ENCODE data around the gene SKOR1. TPM values are rescaled to one million over a fixed set of nuclear protein-coding genes. Genes with fewer than 3 reads are reported as not detected.

The SKOR1 gene
- total RNA-seq, 1 experiment from 2014 or later = 0.22 TPM

DNA sequence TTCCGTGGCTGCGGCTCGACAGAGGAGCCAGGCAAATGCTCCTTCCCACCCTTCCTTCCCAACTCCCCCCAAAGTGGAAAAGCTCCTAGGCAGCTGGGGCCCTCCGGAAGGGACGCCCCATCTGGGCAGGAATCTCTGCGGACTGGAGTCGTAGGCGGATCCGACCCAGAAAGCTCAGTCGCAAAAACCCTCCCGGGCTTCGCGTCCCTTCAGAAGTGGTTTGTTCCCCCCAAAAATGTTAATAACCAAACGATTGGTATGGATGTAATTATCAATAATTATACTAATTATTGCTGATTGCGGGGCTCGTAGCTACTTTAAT, 10.8 kb downstream of the SKOR1 start:
- H3K27me3 Mint-ChIP-seq (ENCODE audit: low read depth) = peaks cover 90% of the 10 kb centered on the region
- no peaks in the 10 kb centered on the region for H3K9me3 Mint-ChIP-seq
- CTCF ChIA-PET = interaction anchor here (0.6 to 2.4 kb wide), 18 partner anchors 11 to 889 kb away, joined by 3 to 31 read pairs (median 4); partner anchors contain the start of gene SKOR1
- H3K27ac Mint-ChIP-seq = no peak overlapping the region
- POLR2A ChIA-PET = no interaction called here
- no peak for ATAC-seq
- H3K4me1 Mint-ChIP-seq = peaks cover 44% of the 10 kb centered on the region
- DNase-seq (ENCODE audit: low spot score) = peak; percentile 47
- peak overlapping the region; percentile 73 for H3K4me3 Mint-ChIP-seq
- peaks cover 2% of the 10 kb centered on the region; the same call in 1 of the 2 replicates for H3K36me3 Mint-ChIP-seq
- TF ChIP-seq ZNF138 (CRISPR knock-in tag; conservative IDR thresholded peaks at IDR 0.05) (no peak), TP53 (CRISPR knock-in tag; IDR thresholded peaks at IDR 0.05) (no peak), FOXK1 (CRISPR knock-in tag; IDR thresholded peaks at IDR 0.05) (no peak), MYBL2 (CRISPR knock-in tag; IDR thresholded peaks at IDR 0.05) (no peak), HMGA2 (CRISPR knock-in tag; IDR thresholded peaks at IDR 0.05) (no peak), ZNF423 (CRISPR knock-in tag; IDR thresholded peaks at IDR 0.05) (no peak), OVOL2 (CRISPR knock-in tag; IDR thresholded peaks at IDR 0.05; ENCODE audit: borderline replicate concordance) (no peak), SP1 (CRISPR knock-in tag; conservative IDR thresholded peaks at IDR 0.05) (no peak; the same call in 1 of the 2 replicates)
- TF ChIP-seq, protein P1, sequence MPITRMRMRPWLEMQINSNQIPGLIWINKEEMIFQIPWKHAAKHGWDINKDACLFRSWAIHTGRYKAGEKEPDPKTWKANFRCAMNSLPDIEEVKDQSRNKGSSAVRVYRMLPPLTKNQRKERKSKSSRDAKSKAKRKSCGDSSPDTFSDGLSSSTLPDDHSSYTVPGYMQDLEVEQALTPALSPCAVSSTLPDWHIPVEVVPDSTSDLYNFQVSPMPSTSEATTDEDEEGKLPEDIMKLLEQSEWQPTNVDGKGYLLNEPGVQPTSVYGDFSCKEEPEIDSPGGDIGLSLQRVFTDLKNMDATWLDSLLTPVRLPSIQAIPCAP (CRISPR knock-in tag; IDR thresholded peaks at IDR 0.05) = no peak
- TF ChIP-seq, protein P2, sequence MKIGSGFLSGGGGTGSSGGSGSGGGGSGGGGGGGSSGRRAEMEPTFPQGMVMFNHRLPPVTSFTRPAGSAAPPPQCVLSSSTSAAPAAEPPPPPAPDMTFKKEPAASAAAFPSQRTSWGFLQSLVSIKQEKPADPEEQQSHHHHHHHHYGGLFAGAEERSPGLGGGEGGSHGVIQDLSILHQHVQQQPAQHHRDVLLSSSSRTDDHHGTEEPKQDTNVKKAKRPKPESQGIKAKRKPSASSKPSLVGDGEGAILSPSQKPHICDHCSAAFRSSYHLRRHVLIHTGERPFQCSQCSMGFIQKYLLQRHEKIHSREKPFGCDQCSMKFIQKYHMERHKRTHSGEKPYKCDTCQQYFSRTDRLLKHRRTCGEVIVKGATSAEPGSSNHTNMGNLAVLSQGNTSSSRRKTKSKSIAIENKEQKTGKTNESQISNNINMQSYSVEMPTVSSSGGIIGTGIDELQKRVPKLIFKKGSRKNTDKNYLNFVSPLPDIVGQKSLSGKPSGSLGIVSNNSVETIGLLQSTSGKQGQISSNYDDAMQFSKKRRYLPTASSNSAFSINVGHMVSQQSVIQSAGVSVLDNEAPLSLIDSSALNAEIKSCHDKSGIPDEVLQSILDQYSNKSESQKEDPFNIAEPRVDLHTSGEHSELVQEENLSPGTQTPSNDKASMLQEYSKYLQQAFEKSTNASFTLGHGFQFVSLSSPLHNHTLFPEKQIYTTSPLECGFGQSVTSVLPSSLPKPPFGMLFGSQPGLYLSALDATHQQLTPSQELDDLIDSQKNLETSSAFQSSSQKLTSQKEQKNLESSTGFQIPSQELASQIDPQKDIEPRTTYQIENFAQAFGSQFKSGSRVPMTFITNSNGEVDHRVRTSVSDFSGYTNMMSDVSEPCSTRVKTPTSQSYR (CRISPR knock-in tag; IDR thresholded peaks at IDR 0.05) = no peak
- TF ChIP-seq, protein P3, sequence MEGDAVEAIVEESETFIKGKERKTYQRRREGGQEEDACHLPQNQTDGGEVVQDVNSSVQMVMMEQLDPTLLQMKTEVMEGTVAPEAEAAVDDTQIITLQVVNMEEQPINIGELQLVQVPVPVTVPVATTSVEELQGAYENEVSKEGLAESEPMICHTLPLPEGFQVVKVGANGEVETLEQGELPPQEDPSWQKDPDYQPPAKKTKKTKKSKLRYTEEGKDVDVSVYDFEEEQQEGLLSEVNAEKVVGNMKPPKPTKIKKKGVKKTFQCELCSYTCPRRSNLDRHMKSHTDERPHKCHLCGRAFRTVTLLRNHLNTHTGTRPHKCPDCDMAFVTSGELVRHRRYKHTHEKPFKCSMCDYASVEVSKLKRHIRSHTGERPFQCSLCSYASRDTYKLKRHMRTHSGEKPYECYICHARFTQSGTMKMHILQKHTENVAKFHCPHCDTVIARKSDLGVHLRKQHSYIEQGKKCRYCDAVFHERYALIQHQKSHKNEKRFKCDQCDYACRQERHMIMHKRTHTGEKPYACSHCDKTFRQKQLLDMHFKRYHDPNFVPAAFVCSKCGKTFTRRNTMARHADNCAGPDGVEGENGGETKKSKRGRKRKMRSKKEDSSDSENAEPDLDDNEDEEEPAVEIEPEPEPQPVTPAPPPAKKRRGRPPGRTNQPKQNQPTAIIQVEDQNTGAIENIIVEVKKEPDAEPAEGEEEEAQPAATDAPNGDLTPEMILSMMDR (IDR thresholded peaks at IDR 0.05) = no peak
- TF ChIP-seq, protein P4, sequence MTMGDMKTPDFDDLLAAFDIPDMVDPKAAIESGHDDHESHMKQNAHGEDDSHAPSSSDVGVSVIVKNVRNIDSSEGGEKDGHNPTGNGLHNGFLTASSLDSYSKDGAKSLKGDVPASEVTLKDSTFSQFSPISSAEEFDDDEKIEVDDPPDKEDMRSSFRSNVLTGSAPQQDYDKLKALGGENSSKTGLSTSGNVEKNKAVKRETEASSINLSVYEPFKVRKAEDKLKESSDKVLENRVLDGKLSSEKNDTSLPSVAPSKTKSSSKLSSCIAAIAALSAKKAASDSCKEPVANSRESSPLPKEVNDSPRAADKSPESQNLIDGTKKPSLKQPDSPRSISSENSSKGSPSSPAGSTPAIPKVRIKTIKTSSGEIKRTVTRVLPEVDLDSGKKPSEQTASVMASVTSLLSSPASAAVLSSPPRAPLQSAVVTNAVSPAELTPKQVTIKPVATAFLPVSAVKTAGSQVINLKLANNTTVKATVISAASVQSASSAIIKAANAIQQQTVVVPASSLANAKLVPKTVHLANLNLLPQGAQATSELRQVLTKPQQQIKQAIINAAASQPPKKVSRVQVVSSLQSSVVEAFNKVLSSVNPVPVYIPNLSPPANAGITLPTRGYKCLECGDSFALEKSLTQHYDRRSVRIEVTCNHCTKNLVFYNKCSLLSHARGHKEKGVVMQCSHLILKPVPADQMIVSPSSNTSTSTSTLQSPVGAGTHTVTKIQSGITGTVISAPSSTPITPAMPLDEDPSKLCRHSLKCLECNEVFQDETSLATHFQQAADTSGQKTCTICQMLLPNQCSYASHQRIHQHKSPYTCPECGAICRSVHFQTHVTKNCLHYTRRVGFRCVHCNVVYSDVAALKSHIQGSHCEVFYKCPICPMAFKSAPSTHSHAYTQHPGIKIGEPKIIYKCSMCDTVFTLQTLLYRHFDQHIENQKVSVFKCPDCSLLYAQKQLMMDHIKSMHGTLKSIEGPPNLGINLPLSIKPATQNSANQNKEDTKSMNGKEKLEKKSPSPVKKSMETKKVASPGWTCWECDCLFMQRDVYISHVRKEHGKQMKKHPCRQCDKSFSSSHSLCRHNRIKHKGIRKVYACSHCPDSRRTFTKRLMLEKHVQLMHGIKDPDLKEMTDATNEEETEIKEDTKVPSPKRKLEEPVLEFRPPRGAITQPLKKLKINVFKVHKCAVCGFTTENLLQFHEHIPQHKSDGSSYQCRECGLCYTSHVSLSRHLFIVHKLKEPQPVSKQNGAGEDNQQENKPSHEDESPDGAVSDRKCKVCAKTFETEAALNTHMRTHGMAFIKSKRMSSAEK (CRISPR knock-in tag; IDR thresholded peaks at IDR 0.05; ENCODE audit: borderline replicate concordance) = no peak
- TF ChIP-seq, protein P5, sequence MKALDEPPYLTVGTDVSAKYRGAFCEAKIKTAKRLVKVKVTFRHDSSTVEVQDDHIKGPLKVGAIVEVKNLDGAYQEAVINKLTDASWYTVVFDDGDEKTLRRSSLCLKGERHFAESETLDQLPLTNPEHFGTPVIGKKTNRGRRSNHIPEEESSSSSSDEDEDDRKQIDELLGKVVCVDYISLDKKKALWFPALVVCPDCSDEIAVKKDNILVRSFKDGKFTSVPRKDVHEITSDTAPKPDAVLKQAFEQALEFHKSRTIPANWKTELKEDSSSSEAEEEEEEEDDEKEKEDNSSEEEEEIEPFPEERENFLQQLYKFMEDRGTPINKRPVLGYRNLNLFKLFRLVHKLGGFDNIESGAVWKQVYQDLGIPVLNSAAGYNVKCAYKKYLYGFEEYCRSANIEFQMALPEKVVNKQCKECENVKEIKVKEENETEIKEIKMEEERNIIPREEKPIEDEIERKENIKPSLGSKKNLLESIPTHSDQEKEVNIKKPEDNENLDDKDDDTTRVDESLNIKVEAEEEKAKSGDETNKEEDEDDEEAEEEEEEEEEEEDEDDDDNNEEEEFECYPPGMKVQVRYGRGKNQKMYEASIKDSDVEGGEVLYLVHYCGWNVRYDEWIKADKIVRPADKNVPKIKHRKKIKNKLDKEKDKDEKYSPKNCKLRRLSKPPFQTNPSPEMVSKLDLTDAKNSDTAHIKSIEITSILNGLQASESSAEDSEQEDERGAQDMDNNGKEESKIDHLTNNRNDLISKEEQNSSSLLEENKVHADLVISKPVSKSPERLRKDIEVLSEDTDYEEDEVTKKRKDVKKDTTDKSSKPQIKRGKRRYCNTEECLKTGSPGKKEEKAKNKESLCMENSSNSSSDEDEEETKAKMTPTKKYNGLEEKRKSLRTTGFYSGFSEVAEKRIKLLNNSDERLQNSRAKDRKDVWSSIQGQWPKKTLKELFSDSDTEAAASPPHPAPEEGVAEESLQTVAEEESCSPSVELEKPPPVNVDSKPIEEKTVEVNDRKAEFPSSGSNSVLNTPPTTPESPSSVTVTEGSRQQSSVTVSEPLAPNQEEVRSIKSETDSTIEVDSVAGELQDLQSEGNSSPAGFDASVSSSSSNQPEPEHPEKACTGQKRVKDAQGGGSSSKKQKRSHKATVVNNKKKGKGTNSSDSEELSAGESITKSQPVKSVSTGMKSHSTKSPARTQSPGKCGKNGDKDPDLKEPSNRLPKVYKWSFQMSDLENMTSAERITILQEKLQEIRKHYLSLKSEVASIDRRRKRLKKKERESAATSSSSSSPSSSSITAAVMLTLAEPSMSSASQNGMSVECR (CRISPR knock-in tag; IDR thresholded peaks at IDR 0.05; ENCODE audit: borderline replicate concordance) = no peak
- TF ChIP-seq, protein P6, sequence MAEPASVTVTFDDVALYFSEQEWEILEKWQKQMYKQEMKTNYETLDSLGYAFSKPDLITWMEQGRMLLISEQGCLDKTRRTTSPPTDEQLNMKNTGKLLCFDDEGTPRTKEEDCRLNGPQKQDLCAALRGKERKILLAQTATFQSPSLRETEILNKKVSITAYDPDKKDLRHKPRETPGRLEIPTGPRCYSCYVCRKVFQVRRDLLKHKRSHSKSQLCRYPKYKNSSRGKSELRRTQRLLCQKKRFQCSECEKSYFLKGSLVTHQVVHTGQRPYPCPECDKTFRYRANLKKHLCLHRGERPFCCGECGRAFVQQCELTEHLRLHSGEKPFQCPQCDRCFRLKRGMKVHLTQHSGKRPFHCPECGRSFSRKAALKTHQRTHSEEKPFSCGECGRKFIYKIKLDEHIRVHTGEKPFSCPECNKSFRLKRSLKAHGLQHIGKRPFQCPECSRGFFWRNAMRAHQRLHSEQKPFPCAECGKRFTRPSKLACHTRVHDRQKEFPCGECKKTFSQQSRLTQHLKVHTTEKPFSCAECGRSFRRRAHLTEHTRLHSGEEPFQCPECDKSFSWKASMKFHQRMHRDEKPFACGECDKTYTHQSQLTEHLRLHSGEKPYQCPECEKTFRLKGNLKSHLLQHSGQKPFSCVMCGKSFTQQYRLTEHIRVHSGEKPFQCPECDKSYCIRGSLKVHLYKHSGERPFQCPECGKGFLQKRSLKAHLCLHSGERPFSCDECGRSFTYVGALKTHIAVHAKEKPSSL (CRISPR knock-in tag; conservative IDR thresholded peaks at IDR 0.05) = no peak
- TF ChIP-seq, protein P7, sequence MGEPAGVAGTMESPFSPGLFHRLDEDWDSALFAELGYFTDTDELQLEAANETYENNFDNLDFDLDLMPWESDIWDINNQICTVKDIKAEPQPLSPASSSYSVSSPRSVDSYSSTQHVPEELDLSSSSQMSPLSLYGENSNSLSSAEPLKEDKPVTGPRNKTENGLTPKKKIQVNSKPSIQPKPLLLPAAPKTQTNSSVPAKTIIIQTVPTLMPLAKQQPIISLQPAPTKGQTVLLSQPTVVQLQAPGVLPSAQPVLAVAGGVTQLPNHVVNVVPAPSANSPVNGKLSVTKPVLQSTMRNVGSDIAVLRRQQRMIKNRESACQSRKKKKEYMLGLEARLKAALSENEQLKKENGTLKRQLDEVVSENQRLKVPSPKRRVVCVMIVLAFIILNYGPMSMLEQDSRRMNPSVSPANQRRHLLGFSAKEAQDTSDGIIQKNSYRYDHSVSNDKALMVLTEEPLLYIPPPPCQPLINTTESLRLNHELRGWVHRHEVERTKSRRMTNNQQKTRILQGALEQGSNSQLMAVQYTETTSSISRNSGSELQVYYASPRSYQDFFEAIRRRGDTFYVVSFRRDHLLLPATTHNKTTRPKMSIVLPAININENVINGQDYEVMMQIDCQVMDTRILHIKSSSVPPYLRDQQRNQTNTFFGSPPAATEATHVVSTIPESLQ (CRISPR knock-in tag; IDR thresholded peaks at IDR 0.05) = no peak
- TF ChIP-seq, protein P8, sequence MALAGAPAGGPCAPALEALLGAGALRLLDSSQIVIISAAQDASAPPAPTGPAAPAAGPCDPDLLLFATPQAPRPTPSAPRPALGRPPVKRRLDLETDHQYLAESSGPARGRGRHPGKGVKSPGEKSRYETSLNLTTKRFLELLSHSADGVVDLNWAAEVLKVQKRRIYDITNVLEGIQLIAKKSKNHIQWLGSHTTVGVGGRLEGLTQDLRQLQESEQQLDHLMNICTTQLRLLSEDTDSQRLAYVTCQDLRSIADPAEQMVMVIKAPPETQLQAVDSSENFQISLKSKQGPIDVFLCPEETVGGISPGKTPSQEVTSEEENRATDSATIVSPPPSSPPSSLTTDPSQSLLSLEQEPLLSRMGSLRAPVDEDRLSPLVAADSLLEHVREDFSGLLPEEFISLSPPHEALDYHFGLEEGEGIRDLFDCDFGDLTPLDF (CRISPR knock-in tag; IDR thresholded peaks at IDR 0.05) = no peak

Measured in WTC11 (cell line).